Esophagus (tissue), 2 donors: ENCODE measurements around the gene BLID. TPM values are rescaled to one million over a fixed set of nuclear protein-coding genes. Genes with fewer than 3 reads are reported as not detected.

Experiments used
- H3K27ac ChIP-seq, 2 donors: one replicate each; pipeline ENCODE4 v1.5.1; 2013; ENCODE audit warnings: low read depth in 2 of 2, mild to moderate bottlenecking in 2 of 2, inconsistent platforms in 1 of 2, low read length in 1 of 2, moderate library complexity in 1 of 2
- H3K27me3 ChIP-seq, 2 donors: one replicate each; pipeline ENCODE4 v1.6.1; 2013; ENCODE audit warnings: low read length in 2 of 2, control low read depth in 1 of 2, mild to moderate bottlenecking in 1 of 2; ENCODE audit not compliant: insufficient read depth in 2 of 2, control insufficient read depth in 1 of 2
- H3K36me3 ChIP-seq, 2 donors: one replicate each; pipeline ENCODE4 v1.6.1; 2013; ENCODE audit warnings: low read length in 1 of 2; ENCODE audit not compliant: control insufficient read depth in 2 of 2, insufficient read depth in 2 of 2
- H3K4me1 ChIP-seq, 2 donors: one replicate each; pipeline ENCODE4 v1.6.1; 2013; ENCODE audit warnings: low read length in 1 of 2; ENCODE audit not compliant: control insufficient read depth in 2 of 2, insufficient read depth in 2 of 2
- H3K4me3 ChIP-seq, 2 donors: one replicate each; pipeline ENCODE4 v1.5.1; 2013; ENCODE audit warnings: low read length in 2 of 2, mild to moderate bottlenecking in 2 of 2, low read depth in 1 of 2, moderate library complexity in 1 of 2
- H3K9me3 ChIP-seq, 2 donors: one replicate each; pipeline ENCODE4 v1.6.1; 2013; ENCODE audit warnings: mild to moderate bottlenecking in 2 of 2, low read depth in 1 of 2, low read length in 1 of 2, moderate library complexity in 1 of 2; ENCODE audit not compliant: control insufficient read depth in 2 of 2, insufficient read depth in 1 of 2
- WGBS, 2 donors: extraction: QIAGEN DNeasy Blood & Tissue Kit; methylation state at CpG; one replicate each; pipeline ENCODE4 v1.1.7; 2013; 5-methylcytosine and 5-hydroxymethylcytosine counted together
- polyA plus RNA-seq, 2 donors: library from polyadenylated mRNA; stranded (reverse); fragments of 200-250 nt; gene quantifications; one replicate each; pipeline ENCODE4 v1.2.3, GENCODE V29; 2013
- donor health status: healthy with polysubstance abuse.
- donor health status: Bipolar disorder and iron deficiency.

BLID gene
- polyA plus RNA-seq, 2 donors = not detected

DNA sequence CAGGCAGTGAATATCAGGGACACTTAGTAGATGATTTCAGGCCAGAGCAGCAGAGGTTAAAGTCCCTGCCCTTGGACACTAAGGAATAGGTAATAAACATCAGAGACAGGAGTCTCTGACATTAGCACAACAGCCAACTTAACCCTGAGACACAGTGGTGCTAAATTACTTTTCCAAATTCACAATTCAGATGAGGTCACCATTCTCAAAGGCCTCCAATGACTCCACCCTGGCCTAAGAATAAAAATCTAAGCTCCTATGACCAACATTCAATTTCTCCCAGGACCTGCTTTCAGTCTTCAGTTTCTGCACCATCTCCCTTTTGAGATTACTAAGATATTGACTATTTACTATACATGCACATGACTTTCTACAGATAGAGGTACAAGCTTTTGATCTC, 42.0 kb downstream of the BLID start:
- H3K27ac ChIP-seq = no peak overlapping the region
- no peaks in the 10 kb centered on the region for H3K9me3 ChIP-seq
- H3K27me3 ChIP-seq = no peaks in the 10 kb centered on the region
- no peaks in the 10 kb centered on the region for H3K36me3 ChIP-seq
- no peak overlapping the region for H3K4me3 ChIP-seq
- H3K4me1 ChIP-seq = no peaks in the 10 kb centered on the region

DNA sequence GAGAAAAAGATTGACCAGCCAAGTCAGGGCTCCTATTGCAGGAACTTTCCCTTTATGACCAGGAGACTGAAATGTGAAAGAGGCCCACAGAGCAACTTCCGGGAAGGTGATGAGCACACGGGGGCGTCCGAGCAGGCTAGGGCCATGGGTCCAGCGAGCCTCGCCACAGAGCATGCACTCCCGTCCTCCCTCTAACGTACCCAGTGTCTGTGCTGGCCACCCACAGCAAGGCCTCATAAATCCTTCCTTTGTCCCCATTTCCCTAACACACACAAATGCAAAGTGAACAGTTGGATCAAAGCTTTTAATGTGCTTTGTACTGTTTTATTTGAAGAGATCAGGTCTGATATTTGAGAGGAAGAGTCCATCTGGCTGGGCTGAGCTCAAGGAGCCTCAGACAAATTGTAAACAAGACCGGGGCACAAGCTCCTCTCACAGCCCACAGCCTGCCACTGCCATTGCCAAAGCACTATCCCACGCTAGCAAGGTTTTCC, 44.3 kb downstream of the BLID start:
- no peak overlapping the region for H3K4me3 ChIP-seq
- no peak overlapping the region for H3K27ac ChIP-seq
- H3K4me1 ChIP-seq = no peaks in the 10 kb centered on the region
- H3K36me3 ChIP-seq = no peaks in the 10 kb centered on the region
- no peaks in the 10 kb centered on the region for H3K27me3 ChIP-seq
- no peaks in the 10 kb centered on the region for H3K9me3 ChIP-seq
- 77 to 81% methylated on average over 10 of the region's 10 CpGs for WGBS, 2 donors

DNA sequence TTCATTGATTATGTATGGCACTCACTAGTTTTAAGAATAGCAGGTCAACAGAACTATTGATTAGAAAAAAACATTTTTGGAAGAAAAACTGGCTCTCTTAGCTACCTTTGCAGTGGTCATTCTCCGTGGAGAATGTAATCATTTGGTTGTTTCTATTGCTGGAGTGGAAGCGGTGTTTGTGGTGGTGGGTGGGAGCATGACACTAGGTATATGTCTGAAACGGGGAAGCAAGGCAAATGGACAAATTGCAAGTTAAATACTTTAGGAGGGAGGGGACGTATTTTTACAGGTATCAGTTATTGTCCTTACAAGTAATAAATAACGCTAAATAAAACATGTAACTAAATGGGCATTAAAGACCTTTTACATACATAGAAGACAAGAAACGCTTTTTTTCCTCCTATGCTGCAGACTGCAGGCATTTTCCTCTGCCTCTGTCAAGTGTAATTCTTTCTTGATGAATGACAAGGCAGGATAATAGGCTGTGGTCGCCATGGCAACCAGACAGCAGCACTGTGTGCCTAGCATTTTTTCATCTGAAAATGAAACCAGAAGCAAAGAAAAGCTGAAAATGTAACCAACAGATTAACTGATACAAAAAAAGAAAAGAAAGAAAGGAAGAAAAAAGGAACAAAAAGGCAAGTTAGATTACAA, 46.2 kb downstream of the BLID start:
- H3K36me3 ChIP-seq = no peaks in the 10 kb centered on the region
- WGBS, 2 donors = 23 to 29% methylated on average over 7 of the region's 7 CpGs
- H3K4me3 ChIP-seq = no peak overlapping the region
- H3K27ac ChIP-seq = no peak overlapping the region
- no peaks in the 10 kb centered on the region for H3K4me1 ChIP-seq
- H3K9me3 ChIP-seq = no peaks in the 10 kb centered on the region
- H3K27me3 ChIP-seq = no peaks in the 10 kb centered on the region

DNA sequence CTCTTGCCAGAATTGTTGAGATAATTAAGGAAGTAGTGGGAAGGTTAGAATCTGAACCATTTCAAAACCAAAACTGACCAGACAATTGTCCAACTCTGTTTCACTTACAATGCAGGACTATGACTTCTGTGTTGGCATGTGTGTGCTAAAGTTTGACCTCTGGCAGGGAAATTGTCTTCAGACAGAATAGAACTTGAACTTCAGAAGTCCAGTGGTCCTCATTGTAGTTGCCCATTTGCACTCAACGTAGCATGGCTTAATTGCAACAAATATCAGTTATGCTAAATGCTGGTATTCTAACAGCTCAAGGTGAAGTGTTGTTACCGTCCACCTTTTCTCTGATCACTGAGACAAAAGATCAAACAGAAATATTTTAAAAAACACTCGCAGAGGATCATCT, 47.2 kb downstream of the BLID start:
- Histone ChIP-seq H3K4me1 (no peaks in the 10 kb centered on the region), H3K9me3 (no peaks in the 10 kb centered on the region), H3K4me3 (no peak overlapping the region), H3K27me3 (no peaks in the 10 kb centered on the region), H3K36me3 (no peaks in the 10 kb centered on the region), H3K27ac (no peak overlapping the region)
- WGBS, 2 donors = 74 to 82% methylated on average over 3 of the region's 3 CpGs

DNA sequence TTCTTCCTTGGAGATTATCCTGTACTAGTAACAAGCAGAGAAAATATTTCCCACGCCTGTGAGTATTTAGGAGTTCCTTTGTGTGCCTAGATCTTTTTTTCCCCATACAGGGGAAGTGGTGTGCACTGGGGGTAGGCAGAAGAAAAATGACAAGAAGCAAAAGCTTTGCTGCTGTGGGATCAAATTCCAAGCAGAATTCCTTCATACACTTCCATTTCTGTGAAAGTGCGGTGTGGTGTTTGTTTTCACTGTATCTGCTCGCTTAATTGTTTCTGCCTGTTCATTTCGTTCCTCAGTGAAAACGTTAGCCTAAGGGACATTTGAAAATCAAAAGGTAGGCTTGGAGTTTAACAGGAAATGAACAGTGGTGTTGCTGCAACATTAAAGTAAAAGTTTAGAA, 47.9 kb downstream of the BLID start:
- Histone ChIP-seq H3K4me1 (no peaks in the 10 kb centered on the region), H3K27me3 (no peaks in the 10 kb centered on the region), H3K27ac (no peak overlapping the region), H3K36me3 (no peaks in the 10 kb centered on the region), H3K4me3 (no peak overlapping the region), H3K9me3 (no peaks in the 10 kb centered on the region)
- WGBS, 2 donors = 39 to 43% methylated on average over 5 of the region's 5 CpGs
